Ammon's horn (tissue), 1 donor: ENCODE data around the gene CABLES2.

ENCODE experiments used
- DNase-seq: peaks from one replicate; pipeline ENCODE4 v3.0.0-alpha.2; 2016; ENCODE audit warnings: low spot score

The CABLES2 gene

GRCh38 chr20:62370115-62370806 is 36.8 kb downstream of the CABLES2 start:
- DNase-seq = no peak

- DNase-seq = no peak
Observed at GRCh38 chr20:62369815-62370114, 37.3 kb downstream of the CABLES2 start.

- DNase-seq = no peak
Observed at GRCh38 chr20:62368976-62369814, 37.9 kb downstream of the CABLES2 start.

DNA sequence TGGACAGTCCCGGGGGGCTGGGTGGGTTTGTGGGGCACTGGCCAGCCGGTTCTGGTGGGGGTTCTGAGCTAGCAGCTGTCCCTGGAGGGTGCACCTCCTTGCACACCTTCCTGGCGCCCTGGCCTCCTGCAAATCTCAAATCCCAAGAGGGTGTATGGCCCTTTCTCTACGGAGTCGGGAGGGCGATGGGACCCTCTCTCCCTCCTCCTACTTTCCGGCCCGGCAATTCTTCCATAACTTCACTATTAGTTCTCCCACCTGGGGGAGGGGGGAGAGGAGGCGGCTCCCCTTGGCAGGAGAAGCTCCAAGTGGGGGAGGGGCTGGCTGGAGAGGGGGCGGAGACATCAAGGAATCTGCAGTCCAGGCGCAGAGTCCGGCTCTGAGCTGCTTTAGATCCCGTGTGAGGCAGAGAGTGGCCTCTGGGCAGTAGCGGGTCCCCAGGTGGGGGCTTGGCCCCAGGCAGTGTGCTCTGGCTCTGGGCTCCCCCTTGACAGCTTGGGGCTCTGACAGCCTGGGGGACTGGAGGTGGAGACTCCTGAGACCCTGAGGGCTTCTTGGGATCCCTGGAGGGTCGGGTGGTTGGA is 38.6 kb downstream of the CABLES2 start:
- DNase-seq = no peak

- no peak for DNase-seq
Observed at GRCh38 chr20:62367633-62368391, 39.3 kb downstream of the CABLES2 start.

DNA sequence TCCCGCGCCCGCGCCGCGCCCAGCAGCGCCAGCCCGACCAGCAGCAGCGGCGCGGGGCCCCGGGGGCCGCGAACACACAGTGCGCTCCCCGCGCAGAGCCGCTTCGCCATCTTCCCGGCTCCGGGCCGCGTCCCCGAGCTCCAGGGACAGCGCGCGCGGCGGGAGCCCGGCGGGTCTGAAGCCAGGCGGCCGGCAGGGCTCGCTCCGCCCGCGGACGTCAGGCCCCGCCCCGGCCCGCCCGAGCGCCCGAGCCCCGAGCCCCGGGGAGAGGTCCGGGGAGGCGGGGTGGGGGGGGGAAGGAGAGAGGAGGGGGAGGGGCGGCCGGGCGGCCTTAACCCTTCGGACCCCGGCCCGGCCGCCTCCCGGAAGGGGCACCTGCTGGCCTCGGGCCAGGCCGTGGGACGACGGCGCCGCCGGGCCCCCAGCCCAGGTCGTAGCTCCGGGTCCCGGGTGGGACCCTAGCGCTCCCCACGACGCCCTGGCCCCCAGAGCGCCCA is 39.9 kb downstream of the CABLES2 start, which contains the start of gene LAMA5:
Gene LAMA5, minus strand, starts transcription at position 177 of the 497 bp plus-strand sequence. Its CDS starts 67 bp downstream, at position 110.
- DNase-seq = no peak

DNA sequence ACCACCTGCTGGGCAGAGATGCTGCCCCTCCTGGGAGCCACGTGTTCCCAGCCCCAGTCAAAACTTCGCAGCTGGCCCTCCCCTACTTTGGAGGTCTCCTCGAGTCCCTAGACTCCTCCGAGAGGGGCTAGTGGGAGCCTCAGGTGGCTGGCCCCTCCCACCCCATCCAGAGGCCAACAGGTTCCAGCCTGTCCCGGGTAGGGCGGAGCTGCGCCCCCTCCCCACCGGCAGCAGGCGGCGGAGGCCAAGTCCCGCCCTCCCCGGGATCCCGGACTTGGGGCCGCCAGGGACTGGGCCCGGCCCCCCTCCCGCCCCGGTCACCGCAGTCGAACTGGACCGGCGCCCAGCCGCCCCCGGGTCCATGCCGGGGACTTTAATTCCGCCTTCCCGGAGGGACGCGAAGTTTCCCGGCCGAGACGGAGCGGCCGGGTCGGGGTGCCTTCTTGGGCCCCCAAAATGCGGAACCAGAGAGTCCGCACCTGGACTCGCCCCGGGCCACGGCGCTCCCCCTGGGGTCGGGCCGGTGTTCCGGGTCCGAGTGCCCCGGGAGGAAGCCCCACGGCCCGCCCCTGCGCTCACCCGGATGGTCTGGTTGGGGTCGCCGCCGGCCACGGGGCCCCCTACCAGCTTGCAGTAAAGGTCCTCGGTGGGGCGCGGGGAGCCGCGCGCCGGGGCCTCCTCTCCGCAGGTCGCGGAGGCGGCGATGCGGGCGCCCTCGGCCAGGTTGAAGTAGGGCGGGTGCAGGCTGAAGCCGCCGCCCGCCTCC is 40.5 kb downstream of the CABLES2 start:
- DNase-seq = no peak

GRCh38 chr20:62365814-62366369 is 41.2 kb downstream of the CABLES2 start:
- no peak for DNase-seq

GRCh38 chr20:62364911-62365736 is 42.0 kb downstream of the CABLES2 start:
- no peak for DNase-seq

DNA sequence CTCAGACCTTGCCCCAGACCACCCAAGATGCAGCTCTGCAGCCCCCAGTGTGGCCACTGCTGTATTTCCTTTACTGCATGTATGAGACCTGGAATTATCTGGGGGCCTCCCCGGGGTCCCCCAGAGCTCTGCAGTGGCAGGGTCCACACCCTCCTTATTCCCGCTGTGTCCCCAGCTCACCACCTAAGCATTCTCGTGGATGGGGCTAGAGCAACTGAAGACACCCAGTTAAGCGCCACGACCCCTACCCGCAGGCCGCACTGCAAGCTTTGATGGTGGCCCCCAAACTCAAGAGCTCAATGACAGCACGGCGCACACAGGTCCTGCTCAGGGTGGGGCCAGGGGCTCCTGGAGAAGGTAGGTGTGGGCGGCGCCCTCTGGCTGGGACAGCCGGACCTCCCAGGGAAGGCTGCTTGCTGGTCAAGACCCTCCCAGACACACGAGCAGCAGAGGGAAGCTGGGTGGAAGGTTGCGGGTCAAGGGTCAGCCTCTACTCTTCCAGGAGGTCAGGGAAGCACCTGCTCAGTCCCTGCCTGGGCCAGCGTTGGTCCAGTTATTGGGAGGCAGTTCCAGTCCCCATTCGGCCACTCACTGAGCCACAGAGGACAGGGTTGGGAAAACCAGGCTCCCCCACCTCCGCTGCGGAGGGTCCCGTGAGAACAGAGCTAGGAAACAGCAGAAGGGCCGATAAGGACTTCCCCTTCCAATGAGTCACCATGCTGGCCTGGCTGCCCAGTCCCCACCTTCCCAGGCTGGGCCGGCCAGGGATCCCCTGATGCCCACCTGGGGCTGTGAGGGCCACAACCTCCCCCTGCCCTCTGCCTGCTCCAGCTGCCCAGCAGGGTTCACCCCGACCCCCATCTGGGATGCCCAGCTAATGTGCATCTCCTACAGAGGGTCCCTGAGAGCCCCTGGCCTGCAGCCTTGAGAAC is 42.9 kb downstream of the CABLES2 start:
- DNase-seq = no peak

GRCh38 chr20:62362991-62363919 is 43.8 kb downstream of the CABLES2 start:
- no peak for DNase-seq

DNA sequence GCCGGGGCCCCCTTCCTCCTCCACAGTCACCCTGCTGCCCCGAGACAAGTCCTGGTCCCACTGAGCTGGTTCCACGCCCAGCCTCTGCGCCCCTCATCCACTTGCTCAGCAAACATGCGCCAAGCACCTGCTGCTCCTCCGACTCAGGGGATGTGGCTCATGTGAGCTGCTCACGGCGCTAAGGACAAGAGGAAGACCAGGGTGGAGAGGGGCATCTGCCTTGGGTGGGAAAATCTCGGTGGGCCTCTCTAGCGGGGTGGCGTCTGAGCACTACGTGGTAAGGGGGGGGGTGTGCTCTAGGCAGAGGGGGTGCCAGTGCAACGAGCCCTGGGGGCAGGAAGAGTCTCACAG is 44.5 kb downstream of the CABLES2 start:
- DNase-seq = no peak

- no peak for DNase-seq
Observed at GRCh38 chr20:62361799-62362589, 45.1 kb downstream of the CABLES2 start.

- DNase-seq = no peak
Observed at GRCh38 chr20:62360854-62361798, 46.0 kb downstream of the CABLES2 start.

GRCh38 chr20:62359491-62360121 is 47.5 kb downstream of the CABLES2 start:
- no peak for DNase-seq
